Testis (tissue), 2 donors: ENCODE data around the gene ACER2.

Experiments
- POLR2A ChIP-seq: fragments of 450-650 bp; IDR thresholded peaks from one replicate; pipeline ENCODE4 v1.6.1; 2017; ENCODE audit warnings: antibody characterized with exemption, mild to moderate bottlenecking, moderate library complexity
- TF ChIP-seq, protein P1 (sequence below), 3 experiments: fragments of 450-650 bp in 2 of 3; fragments of 200-600 bp in 1 of 3; sonication (generic) in 1 of 3; IDR thresholded peaks; one replicate each; pipeline ENCODE4 v1.5.1; 2016 to 2019; ENCODE audit warnings: antibody characterized with exemption in 3 of 3, mild to moderate bottlenecking in 2 of 3, moderate library complexity in 1 of 3

DNA sequence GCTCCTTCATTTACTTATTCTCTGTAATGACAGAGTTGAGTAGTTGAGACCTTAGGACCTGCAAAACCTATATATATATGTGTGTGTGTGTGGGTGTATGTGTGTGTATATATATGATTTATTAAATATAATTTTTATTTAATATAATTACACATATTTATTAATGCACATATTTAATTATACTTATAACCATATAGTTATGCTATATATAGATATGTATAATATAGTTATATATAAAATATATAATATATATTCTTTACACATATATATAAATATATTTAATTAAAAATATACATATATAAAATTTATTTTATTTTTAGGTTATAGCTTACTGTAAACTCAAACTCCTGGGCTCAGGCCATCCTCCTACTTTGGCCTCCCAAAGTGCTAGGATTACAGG lies 23.7 kb downstream of the ACER2 start:
- TF ChIP-seq, protein P1, sequence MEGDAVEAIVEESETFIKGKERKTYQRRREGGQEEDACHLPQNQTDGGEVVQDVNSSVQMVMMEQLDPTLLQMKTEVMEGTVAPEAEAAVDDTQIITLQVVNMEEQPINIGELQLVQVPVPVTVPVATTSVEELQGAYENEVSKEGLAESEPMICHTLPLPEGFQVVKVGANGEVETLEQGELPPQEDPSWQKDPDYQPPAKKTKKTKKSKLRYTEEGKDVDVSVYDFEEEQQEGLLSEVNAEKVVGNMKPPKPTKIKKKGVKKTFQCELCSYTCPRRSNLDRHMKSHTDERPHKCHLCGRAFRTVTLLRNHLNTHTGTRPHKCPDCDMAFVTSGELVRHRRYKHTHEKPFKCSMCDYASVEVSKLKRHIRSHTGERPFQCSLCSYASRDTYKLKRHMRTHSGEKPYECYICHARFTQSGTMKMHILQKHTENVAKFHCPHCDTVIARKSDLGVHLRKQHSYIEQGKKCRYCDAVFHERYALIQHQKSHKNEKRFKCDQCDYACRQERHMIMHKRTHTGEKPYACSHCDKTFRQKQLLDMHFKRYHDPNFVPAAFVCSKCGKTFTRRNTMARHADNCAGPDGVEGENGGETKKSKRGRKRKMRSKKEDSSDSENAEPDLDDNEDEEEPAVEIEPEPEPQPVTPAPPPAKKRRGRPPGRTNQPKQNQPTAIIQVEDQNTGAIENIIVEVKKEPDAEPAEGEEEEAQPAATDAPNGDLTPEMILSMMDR (IDR thresholded peaks at IDR 0.05): no peak
- no peak for TF ChIP-seq POLR2A
